WTC11 (cell line): Measurements from ENCODE around the gene TLK1.

Source experiments
- CTCF ChIP-seq: fragments of 200-600 bp; IDR thresholded peaks from 2 replicates; pipeline ENCODE4 v1.8.0; 2022; ENCODE audit warnings: antibody characterized with exemption
- ERG ChIP-seq: fragments of 250-450 bp; sonication (Bioruptor Pico); IDR thresholded peaks from 2 replicates; pipeline ENCODE4 v1.8.0; 2021; ENCODE audit warnings: mild to moderate bottlenecking
- ESRRA ChIP-seq: sonication (generic); formaldehyde crosslinking; IDR thresholded peaks from 2 replicates; pipeline ENCODE4 v1.8.1; 2022; ENCODE audit warnings: mild to moderate bottlenecking, missing genetic modification reagents, borderline replicate concordance
- FOXK1 ChIP-seq: sonication (generic); formaldehyde crosslinking; IDR thresholded peaks from 2 replicates; pipeline ENCODE4 v1.8.0; 2022; ENCODE audit warnings: mild to moderate bottlenecking, moderate library complexity, missing genetic modification reagents
- HMGXB4 ChIP-seq: sonication (generic); formaldehyde crosslinking; IDR thresholded peaks from 2 replicates; pipeline ENCODE4 v1.8.1; 2023; ENCODE audit warnings: mild to moderate bottlenecking, moderate library complexity, missing genetic modification reagents
- MLX ChIP-seq: sonication (generic); formaldehyde crosslinking; IDR thresholded peaks from 2 replicates; pipeline ENCODE4 v1.8.1; 2023; ENCODE audit warnings: mild to moderate bottlenecking, missing genetic modification reagents, moderate library complexity
- NFYB ChIP-seq: sonication (generic); formaldehyde crosslinking; conservative IDR thresholded peaks from 2 replicates; pipeline ENCODE4 v1.8.0; 2022; ENCODE audit warnings: low read depth, missing genetic modification reagents
- SP1 ChIP-seq: sonication (generic); formaldehyde crosslinking; conservative IDR thresholded peaks from 2 replicates; pipeline ENCODE4 v1.8.1; 2022; ENCODE audit warnings: missing genetic modification reagents
- TP53 ChIP-seq: sonication (generic); formaldehyde crosslinking; IDR thresholded peaks from 2 replicates; pipeline ENCODE4 v1.8.1; 2023; ENCODE audit warnings: mild to moderate bottlenecking, missing genetic modification reagents

- no peak for TF ChIP-seq FOXK1 (CRISPR knock-in tag)
- no peak for TF ChIP-seq TP53 (CRISPR knock-in tag)
- TF ChIP-seq CTCF = no peak
- TF ChIP-seq HMGXB4 = no peak
- TF ChIP-seq MLX (CRISPR knock-in tag) = no peak
- TF ChIP-seq NFYB (CRISPR knock-in tag) = no peak
- no peak for TF ChIP-seq SP1 (CRISPR knock-in tag)
- TF ChIP-seq ESRRA (CRISPR knock-in tag) = no peak
- no peak for TF ChIP-seq ERG
Measured at GRCh38 chr2:171187177-171187576, 26.5 kb upstream of the TLK1 start.
